Effector CD8-positive, alpha-beta T cell (primary cell): ENCODE measurements around the gene HUS1.
A peak's percentile ranks its signal among the peaks of the same experiment; 100 is the strongest.

Source experiments
- DNase-seq: peaks from one replicate; lab custom pipeline; 2025; lab: John Stamatoyannopoulos, UW

The HUS1 gene

DNA sequence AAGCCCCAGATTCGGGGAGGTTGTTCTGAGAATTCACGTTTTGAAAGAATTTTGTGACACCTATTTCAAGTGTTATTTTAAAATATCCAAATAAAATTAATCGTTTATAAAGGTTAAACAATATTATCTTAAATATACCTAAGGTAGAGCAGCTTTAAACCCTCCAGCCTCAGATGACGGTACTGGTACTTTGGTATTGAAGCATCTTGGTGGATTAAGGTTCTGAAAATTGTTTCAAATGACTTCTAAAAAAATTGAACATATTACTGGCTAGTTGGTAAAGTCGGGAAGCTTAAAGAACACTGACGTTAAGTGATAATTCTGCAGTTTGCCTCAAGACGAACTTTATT is 392 bp upstream of the HUS1 start:
- DNase-seq, result no peak

DNA sequence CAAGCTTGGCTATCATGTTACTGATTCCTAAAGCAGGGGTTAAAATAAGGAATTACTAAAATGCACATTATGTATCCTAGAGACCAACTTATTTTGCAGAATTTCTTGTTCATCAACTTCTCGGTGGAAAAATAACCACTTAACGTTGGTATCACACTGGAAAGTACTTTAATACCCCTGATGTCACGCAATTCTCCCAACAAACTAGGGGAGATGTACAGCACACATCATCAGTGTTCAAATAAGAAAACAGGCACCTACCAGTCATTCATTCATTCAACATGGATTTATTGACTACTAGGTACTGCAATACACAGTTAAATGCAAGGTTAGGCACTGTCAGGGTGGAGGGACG is 648 bp downstream of the HUS1 start:
- DNase-seq, result no peak

DNA sequence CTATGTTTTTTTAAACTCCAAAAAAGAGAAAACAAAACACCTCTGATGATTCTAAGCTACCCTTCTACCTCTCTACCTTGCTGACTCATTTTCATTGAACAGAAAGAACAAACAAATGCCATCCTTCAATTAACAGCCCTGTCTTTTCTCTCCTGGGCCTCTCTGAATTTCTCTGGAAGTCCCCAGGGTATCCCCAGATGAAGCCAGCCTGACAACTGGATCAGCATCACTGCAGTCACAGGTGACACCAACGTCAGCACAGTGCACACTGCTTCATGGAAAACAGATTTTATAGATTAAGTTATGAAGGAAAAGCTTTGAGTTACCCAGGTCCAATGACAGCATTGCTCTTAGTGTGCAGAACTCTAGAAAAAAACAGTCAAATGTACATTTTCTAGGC is 5.7 kb downstream of the HUS1 start:
- DNase-seq, result no peak

DNA sequence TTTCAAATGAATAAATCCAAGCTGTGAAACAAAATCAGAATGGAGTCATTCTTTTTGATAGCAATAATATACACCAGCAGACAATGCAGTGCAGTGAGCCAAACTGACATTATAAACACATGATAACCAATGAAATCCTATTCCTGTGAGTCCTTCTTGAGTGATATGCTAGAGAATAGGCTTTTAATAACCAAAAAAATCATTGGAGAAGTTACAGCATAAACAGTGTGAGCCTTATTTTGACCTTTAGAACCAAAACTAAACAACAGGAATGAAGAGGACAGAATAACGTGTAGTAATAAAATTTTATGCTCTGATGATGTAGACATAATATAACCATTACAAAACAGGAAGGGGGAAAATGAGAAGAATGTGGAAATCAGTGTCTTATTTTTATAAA is 8.7 kb downstream of the HUS1 start:
- DNase-seq, result no peak

DNA sequence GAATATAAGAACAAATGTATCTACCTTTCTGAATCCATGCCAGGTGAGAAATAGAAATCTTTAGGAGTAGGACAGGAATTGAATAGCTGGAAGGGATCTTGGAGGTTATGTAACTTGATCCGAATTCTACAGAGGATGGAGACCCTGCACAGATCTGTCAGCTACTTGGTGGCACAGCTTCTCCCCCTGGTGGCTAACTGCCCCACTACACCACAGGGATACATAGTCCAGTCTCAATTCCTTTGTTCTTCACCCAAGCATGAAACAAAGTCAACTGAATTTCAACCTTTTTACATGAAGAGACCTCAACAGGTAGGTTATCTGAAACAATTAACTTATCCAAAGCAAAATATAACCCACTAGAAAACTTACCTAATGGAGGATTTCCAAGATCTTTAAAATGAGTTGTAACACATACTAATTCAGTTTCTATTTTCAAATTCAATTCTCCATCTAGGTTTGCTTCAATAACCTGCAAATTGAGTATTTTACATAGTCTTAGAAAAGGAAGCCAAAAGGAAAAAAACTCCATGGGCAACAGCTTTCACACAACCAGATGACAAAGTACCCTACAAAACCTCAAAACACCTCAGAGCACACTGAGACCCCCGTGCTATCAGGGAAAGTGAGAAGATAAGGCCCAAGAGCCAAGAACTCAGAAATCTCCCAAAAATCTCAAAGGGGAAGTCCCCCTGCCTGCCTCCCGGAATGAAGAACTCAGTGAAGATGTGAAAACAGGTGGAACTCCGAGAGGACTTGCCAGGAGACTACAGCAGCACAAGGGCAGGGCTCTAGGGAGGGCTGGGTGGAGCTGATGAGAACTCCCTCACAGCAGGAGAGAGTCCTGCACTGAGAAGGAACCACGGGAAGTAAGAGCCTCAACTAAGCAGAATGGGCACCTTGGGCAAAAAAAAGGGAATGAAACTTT is 10.3 kb downstream of the HUS1 start:
- peak; percentile 13 for DNase-seq

DNA sequence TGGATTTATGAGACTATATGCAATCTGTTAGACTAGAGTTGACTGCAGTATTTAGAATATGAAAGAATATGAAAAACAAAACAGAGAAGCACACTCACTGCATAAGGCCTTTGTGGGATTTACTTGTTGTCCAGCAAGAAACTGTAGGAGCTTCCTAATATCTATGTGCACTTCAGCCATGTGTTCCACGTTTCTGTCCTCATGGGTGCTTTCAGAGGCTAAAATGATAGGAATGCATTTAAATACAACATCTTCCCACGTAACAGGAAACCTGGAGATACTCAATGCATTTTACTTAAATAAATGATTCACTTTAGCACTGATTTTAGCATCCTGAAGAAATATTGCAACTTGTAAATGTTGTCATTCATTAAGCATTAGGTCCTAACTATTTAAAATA is 11.7 kb downstream of the HUS1 start:
- no peak for DNase-seq

DNA sequence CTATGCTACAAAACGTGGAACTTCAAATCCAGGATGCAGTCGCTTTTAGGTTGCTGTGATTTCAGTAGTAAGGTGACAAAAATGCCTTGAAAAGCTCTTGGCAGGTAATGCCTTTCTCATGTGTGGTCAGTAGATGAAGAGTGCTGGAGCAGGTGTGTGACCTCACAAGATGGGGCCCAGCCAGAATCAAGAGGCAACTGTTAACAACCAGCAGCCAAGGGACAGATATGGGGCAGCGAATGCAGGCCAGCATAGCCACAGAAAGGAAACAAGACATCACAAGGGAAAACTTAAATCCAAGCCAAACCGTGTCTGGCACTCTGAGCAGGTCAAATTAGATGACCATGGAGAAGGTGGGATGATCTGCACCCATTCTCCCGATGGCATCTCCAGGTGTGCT is 12.3 kb downstream of the HUS1 start:
- no peak for DNase-seq

DNA sequence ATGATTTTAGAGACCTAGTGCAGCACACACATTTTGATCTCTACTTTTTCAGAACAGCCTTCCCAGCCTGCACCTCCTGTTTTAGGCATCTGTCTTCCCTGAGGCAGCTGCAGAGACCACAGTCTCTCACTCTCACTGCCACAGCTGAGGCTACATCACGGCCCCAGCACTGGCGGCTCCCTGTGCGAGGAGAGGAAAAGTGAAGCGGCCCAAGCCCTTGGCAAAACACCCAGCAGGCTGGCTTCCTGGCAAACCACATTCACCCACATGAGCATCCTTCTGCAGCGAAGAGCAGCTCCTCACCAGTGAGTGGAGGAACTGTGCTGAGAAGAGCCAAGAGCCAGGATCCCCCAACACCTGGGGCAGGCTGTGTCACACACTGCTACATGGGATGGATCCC is 14.0 kb downstream of the HUS1 start:
- no peak for DNase-seq

DNA sequence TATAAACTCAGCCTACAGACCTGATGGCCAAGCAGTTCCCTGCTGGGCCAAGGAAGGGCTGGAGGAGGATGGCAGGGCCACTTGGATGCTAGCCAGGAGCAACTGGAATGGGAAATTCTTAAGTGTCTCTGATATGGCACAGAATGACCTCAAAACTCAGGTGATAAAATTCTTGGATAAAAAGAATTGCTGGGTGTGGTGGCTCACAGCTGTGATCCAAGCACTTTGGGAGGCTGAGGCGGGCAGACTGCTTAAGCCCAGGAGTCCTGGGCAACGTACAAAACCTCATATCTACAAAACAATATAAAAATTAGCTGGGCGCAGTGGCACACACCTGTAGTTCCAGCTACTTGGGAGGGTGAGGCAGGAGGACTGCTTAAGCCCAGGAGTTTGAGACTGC is 17.2 kb downstream of the HUS1 start:
- DNase-seq, result no peak

DNA sequence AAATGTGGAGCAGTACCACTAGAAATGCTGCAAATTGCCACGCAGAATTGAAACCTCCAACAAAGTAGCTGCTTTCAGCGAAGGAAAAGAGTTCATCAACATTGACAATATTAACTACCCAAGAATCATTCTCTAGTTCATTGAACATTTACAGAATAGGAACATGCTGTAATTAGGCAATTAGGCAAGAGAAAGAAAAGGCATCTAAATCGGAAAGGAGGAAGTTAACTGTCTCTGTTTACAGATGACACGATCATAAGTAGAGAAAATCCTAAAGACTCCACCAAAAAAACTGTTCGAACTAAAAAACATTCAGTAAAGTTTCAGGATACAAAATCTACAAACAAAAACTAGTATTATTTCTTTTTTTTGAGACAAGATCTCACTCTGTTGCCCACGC is 22.3 kb downstream of the HUS1 start:
- DNase-seq, result no peak

DNA sequence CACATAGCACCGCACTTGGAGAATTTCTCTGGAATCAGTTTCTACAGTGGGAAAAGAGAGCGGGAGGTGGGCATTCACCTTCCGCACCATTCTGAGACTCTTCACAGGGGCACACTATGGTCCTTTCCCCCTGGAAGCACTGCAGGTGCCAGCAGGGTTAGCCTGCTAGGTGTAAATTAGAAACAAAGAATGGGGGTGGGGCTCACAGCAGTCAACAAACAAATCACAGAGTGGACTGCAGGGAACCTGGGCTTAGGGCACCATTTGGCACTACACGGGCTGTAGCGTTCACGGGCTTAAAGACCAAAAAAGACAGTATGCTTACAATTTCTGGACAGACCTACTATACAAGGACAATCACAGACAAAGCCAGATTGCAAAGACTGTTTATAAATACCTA is 23.2 kb downstream of the HUS1 start:
- no peak for DNase-seq

DNA sequence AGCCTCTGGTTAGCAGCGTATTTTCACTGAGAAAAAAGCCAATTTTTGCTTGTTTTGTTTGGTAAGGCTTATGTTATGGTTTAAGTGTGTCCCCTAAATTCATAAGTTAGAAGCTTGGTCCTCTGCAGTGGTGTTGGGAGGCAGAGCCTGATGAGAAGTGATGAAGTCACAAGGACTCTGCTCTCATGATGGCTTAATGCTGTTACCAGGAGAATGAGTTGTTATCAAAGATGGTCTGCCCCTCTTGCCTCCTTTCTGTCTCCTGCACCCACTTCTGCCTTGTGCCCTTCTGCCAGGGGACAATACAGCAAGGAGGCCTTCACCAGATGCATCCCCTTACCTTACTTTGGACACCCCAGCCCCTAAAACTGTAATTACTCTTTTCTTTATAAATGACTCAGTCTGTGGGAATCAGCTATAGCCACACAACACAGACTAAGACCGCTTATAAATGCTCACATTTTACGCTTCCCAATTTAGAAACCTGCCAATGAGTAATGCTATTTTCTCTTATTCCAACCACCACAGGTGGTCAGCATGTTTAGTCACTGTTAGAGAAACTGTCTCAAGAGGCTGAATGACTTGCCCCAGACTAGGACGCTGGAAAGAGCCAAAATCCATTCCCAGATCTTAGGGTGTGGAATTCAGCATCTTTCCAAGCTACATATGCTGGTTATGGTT is 25.0 kb downstream of the HUS1 start:
- no peak for DNase-seq

DNA sequence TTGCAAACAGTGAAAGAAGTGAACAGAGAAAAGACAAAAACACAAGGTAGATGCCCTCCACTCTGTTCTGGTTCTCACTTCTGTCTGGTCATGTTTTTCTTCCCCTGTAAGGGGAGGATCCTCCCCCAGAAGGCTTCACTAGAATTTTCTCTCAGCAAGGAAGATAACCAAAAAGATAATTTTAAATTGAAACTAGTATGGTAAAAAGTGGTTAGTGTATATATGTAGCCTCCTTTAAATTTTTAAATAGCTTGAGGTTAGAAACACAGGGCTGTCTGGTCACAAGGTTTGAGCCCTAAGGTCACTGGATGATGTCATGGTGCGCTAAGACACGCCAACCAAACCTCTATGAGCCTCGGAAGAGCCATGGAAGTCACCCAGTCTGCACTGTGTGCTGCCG is 25.6 kb downstream of the HUS1 start:
- DNase-seq, result no peak

DNA sequence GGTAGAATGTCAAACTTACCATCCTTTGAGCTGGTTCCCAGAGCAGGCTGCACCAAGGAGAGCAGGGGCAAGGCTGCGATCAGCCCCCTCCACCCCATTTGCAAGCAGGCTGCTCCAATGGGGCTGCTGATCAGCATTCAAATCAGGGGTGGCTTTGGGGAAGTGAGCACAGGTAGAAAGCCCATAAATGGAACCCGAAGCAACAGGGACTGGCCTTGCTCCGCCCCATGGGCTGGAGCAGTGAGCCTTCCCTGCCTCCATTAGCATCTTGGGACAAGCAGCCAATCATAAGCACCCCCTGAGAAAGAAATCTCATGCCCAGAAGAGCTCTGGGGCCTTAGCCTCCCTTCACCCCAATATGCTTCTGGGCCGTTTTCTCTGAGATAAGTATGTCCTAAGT is 27.2 kb downstream of the HUS1 start:
- no peak for DNase-seq

DNA sequence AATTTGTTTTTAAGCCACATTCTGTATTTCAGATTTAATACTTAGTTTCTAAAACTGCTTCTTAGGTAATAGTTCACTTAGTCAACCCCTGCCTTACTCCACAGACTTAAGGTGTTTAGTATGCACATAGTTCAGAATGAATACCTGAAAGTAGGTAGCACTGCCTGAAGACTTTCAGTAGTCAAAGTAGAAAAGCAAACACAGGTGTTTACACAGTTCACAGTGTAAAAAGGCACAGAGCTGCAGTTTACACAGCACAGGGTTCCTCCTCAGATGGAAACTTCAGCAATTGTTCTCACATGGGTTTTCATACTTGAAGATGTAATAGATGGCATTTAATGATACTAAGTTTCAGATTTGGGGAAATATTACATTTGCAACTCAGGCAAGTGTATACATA is 28.0 kb downstream of the HUS1 start:
- DNase-seq, result no peak

DNA sequence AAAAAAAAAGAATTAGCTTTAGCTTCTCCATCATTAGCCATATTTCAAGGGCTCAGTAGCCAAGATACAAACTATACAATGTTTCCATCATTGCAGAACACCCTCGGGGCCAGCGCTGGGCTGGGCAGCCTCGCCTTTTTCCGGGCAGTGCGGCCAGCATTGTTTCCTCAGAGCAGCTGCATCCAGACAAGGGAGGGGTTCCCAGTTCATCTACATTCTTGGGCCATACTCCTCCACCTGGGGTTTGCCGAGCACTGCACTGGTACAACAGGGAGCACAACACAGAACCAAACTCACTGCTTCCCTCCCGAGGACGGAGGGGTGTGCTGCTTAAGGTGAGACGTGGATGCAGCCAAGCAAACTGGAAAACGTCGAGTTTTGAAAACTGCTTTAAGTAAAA is 28.7 kb downstream of the HUS1 start:
- DNase-seq, result no peak

DNA sequence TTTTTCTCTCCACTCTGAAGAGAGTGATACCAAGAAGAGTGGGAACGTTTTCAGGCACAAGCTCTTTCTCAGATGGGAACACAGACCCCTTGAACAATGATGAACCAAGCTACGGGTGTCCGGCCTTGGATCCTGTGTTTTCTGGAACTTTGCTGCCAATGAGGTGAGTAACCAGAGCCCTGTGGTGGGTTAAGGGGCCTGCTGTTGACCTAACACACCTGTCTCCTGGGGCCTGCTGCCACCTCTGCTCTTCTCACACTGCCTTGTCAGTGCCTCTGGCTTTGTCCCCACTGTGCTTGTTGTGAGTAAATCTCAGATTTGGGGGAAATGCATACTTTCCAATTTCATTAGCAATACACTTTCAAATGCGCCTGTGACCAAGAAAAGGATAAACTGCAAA is 29.7 kb downstream of the HUS1 start:
- no peak for DNase-seq

DNA sequence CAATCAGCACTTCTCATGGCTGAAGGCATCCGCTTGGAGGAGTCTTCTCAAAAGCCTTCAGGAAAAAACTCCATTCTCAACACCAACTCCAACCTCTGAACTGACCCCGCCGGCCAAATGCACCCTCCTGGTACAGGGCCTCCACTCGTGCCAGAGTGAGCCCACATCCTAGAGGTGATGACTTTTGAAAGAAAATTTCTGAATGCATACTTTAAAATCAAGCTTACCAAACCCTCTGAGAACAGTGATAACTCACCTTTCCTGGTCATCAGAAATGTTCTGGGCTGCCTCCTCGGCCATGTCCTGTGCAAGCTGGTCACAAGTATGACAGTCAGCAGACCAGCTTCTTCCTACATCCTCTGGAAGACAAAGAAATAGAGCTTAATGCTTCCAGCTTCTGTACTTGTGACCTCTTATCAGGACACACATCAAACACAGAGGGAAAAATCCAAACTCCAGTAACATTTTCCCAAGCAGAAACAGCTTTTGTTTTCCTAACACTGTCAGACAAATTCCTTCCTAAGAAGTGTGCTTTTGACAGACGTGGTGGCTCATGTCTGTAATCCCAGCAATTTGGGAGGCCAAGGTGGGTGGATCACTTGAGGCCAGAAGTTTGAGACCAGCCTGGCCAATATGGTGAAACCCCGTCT is 31.1 kb downstream of the HUS1 start, which contains the start of gene PKD1L1:
TSS of gene PKD1L1 (minus strand) at position 326 of the 650 bp plus-strand sequence. CDS start at position 300, 26 bp downstream.
- no peak for DNase-seq

DNA sequence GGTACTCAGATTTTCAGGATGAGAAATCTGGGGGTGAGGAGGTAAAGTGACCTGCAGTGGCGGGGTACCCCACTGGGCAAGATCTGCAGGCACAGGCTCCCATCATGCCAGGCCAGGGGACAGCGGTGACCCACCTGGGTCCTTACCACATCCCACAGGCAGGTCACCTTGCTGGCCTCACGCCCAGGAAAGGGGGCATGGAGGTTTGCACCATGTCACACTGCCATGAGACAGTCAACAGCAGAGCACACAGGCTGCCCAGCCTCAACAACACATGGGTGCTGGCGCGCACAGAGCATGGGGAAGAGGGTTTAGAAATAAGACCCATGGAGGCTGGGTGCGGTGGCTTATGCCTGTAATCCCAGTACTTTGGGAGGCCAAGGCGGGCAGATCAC is 32.1 kb downstream of the HUS1 start:
- DNase-seq, result no peak

DNA sequence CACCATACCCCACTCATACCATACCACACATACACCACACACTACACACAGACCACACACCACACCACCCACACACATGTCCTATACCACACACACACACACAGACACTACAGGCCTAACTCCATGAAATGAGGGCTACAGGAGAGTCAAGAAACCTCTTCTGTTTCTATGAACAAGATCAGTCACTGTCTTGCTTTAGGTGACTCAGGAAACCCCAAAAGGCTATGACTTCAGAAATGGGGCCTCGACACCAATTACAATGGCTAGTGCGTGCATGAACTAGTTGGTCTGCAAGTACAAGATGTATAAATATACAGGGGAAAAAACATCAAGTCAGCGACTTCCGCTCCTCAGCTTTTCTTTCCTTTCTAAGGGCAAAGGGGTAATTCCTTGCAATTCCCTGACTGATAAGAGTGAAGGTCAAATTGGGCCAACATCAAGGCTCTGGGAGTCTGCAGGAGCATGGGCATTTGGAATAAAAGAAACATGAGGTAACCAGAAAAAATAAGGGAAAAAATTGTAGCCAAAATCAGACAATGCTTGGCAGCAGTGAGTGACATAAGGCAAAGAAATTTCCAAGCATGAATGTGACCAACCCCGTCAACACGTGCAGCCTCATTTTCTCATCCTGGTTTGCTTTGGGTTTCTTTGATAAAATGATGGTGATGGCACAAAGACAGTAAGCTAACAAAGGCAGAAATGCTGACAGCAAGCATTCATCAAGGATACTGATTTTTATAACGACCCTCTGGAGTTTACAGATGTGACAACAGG is 32.6 kb downstream of the HUS1 start:
- no peak for DNase-seq

DNA sequence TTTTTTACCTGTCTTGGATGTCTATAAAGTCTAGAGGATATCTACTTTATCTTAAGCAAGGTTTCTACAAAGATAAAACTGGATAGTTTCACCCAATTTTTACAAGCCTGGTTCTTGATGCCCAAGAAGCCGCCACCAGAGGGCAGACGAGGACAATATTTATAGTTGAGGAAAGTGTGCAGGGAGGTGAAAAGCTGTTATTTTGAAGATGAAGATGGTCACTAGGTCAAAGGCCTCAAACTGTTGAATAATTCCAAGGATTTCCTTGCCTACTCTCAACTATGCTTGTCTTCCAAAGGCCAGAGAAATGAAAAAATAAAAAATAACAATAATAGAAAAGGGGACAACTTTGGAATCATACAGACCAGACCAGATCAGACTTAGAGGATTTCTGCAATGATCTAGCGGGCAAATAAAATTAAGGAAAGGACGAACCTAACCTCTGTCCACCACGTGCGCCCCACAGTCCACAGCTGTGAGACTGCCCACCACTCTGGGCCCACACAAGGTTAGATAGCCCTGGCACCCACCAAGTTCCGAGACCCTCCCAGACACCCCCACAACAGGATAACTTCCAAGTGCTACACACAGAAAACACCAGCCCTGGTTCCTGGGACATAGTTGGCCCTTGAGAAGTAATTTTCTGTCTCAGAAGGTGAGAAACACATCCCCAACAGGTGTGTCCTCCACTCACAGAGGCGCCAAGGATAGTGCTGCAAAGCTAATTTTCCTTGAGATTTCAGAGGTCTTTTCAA is 34.0 kb downstream of the HUS1 start:
- DNase-seq, result peak; percentile 63
